H1 (cell line): Measurements from ENCODE around the gene CASZ1. TPM values are rescaled to one million over a fixed set of nuclear protein-coding genes. Genes with fewer than 3 reads are reported as not detected.

ENCODE experiments used
- BRCA1 ChIP-seq: IDR thresholded peaks from 2 replicates; pipeline ENCODE4 v1.6.1; 2012; ENCODE audit warnings: low read depth, low read length, improper control_type of control experiment
- EGR1 ChIP-seq: IDR thresholded peaks from 2 replicates; pipeline ENCODE4 v1.6.1; 2011; ENCODE audit warnings: low read depth, low read length, borderline replicate concordance
- JUN ChIP-seq: IDR thresholded peaks from 2 replicates; pipeline ENCODE4 v1.6.1; 2011; ENCODE audit warnings: low read depth, mild to moderate bottlenecking, improper control_type of control experiment, low read length
- KDM5A ChIP-seq: fragments of 200-600 bp; IDR thresholded peaks from 2 replicates; pipeline ENCODE4 v1.7.1; 2012; ENCODE audit warnings: mild to moderate bottlenecking, low read length, inconsistent platforms, mixed read lengths
- NANOG ChIP-seq: IDR thresholded peaks from 2 replicates; pipeline ENCODE4 v1.6.1; 2011; ENCODE audit warnings: low read length, low read depth, mild to moderate bottlenecking, inconsistent platforms; ENCODE audit not compliant: insufficient read depth, poor library complexity, severe bottlenecking
- RNF2 ChIP-seq: fragments of 200-900, 300-1000 bp; sonication (generic); IDR thresholded peaks from 2 replicates; pipeline ENCODE4 v1.7.1; 2016; ENCODE audit warnings: borderline replicate concordance, low read depth, mild to moderate bottlenecking, antibody characterized with exemption, low read length; ENCODE audit not compliant: poor library complexity, severe bottlenecking; ENCODE audit errors: missing control alignments
- SIX5 ChIP-seq: IDR thresholded peaks from 2 replicates; pipeline ENCODE4 v1.6.1; 2011; ENCODE audit warnings: mild to moderate bottlenecking, low read depth, low read length
- SRF ChIP-seq: IDR thresholded peaks from 2 replicates; pipeline ENCODE4 v1.6.1; 2011; ENCODE audit warnings: mild to moderate bottlenecking, low read depth, low read length, moderate library complexity
- polyA plus RNA-seq, 7 experiments: library from polyadenylated mRNA; depleted of rRNA in 3 of 7; stranded (reverse) in 5 of 7; unstranded in 2 of 7; fragments of >200 nt in 5 of 7; fragments of 200-250 nt in 2 of 7; gene quantifications; 1 replicate in 5 of 7; 2 replicates in 1 of 7; 4 replicates in 1 of 7; pipeline versions ENCODE4 v1.2.1 to v1.2.3, GENCODE V29; 2011 to 2013; ENCODE audit warnings: missing spikeins in 2 of 7, mixed read lengths in 2 of 7
- total RNA-seq: library from RNA; stranded (reverse); fragmentation: NEBNext Ultra II Directional; extraction: Animal tissue kit (Norgen Biotek cat#: 25700); gene quantifications from 2 replicates; pipeline ENCODE4 v1.2.1, GENCODE V29; 2021
- TF ChIP-seq, protein P1 (sequence below): IDR thresholded peaks from 2 replicates; pipeline ENCODE4 v1.6.1; 2012; ENCODE audit warnings: inconsistent platforms

The CASZ1 gene
- total and polyA plus RNA-seq, 2 of the 8 experiments (the other 6 are each of a cell fraction or from before 2014, with no cell fraction given), result 4.4 to 7.7 TPM

- TF ChIP-seq SIX5 (no peak), KDM5A (no peak), JUN (no peak), NANOG (no peak), SRF (no peak), EGR1 (no peak), RNF2 (no peak), BRCA1 (no peak)
- TF ChIP-seq, protein P1, sequence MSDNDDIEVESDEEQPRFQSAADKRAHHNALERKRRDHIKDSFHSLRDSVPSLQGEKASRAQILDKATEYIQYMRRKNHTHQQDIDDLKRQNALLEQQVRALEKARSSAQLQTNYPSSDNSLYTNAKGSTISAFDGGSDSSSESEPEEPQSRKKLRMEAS, result no peak
Measured at GRCh38 chr1:10710489-10710888, 86.0 kb downstream of the CASZ1 start (continued).
